Colonic mucosa (tissue), 4 donors: Measurements from ENCODE around the gene NPTXR. TPM values are rescaled to one million over a fixed set of nuclear protein-coding genes. Genes with fewer than 3 reads are reported as not detected.

Experiments used
- DNase-seq: peaks from one replicate; pipeline ENCODE4 v3.0.0-alpha.2; 2020
- H3K27ac ChIP-seq: fragments of 200-600 bp; one replicate; pipeline ENCODE4 v1.8.0; 2021
- H3K27me3 ChIP-seq: fragments of 200-600 bp; one replicate; pipeline ENCODE4 v1.8.0; 2021
- H3K36me3 ChIP-seq: fragments of 200-600 bp; one replicate; pipeline ENCODE4 v1.8.0; 2021
- H3K4me1 ChIP-seq: fragments of 200-600 bp; one replicate; pipeline ENCODE4 v1.8.0; 2021; ENCODE audit warnings: mild to moderate bottlenecking
- H3K4me3 ChIP-seq: fragments of 200-600 bp; one replicate; pipeline ENCODE4 v1.8.0; 2021
- H3K9ac ChIP-seq, 2 donors: one replicate each; pipeline ENCODE4 v1.7.0; 2013; ENCODE audit warnings: control low read depth in 2 of 2, low read depth in 2 of 2, low read length in 2 of 2
- H3K9me3 ChIP-seq: fragments of 200-600 bp; one replicate; pipeline ENCODE4 v1.8.0; 2021
- CTCF ChIP-seq: fragments of 200-600 bp; IDR thresholded peaks from one replicate; pipeline ENCODE4 v1.8.0; 2022; ENCODE audit warnings: antibody characterized with exemption, mild to moderate bottlenecking
- intact Hi-C: fragments of 100-400 bp; cut with DNase I; formaldehyde crosslinking; loops from one replicate; pipeline ENCODE4 v1.14.1; 2022
- total RNA-seq, 2 donors: library from RNA; stranded (reverse); fragmentation: NEBNext Ultra II Directional in 1 of 2; extraction: Animal tissue kit (Norgen Biotek cat#: 25700) in 1 of 2; gene quantifications; one replicate each; pipeline ENCODE4 v1.2.1, GENCODE V29; 2021
- donor health status: healthy.
- donor health status: DM: no; HTN: no; CAD: no.
- donor health status: DM: no; HTN: no; CAD: no.

Gene NPTXR
- total RNA-seq, 2 donors from 2014 or later, result 0.82 to 2.0 TPM

DNA sequence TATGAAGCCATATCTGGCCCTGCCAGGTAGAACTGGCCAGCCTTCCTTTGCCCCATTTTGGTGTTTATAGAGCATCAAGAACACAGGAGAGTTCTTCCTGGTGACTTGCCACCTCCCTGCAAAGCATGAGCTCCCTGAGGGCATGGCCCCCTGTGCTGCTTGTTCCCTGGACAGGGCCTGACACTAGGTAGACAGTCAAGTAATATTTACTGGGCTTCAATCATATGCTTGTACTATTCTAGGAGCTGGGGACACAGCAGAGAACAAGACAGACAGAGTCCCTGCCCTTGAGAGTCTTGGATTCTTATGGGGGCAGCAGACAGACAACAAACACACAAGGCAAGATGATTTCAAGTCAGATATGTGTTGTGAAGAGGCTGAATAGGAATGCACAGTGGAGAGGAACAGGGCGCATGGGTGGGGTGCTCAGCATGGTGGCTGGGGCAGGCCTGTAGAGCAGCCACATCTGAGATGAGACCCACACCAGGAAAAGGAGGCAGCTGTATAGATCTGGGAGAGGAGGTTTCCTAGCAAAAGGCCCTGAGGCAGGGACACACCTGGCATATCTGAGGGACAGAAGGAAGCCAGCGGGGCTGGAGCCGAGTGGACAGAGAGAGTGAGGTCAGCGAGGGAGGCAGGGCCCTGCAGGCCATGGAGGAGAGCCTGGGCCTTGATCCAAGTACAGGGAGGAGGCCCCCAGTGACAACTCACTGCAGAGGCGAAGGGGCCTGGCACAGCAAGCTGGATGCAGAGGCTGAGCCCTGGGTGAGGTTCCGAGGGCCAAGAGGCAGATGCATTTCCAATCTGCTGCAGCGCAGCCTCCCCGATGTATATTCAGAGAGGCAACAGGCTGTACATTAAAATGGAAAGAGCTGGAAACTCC is 38.4 kb upstream of the NPTXR start:
- Histone ChIP-seq H3K4me3 (no peak overlapping the region), H3K4me1 (no peaks in the 10 kb centered on the region), H3K27me3 (no peaks in the 10 kb centered on the region), H3K9me3 (no peaks in the 10 kb centered on the region), H3K9ac (peak overlapping the region in 1 of 2 donors; percentile 9), H3K27ac (peak overlapping the region; percentile 53), H3K36me3 (no peaks in the 10 kb centered on the region)
- intact Hi-C loops, result no loop called here
- no peak for TF ChIP-seq CTCF
- DNase-seq, result no peak

GRCh38 chr22:38881464-38881871 is 37.6 kb upstream of the NPTXR start:
- Histone ChIP-seq H3K9me3 (no peaks in the 10 kb centered on the region), H3K4me3 (no peak overlapping the region), H3K9ac (peak overlapping the region in 1 of 2 donors; percentile 19), H3K27me3 (no peaks in the 10 kb centered on the region), H3K4me1 (no peaks in the 10 kb centered on the region), H3K27ac (peak overlapping the region; percentile 53), H3K36me3 (no peaks in the 10 kb centered on the region)
- DNase-seq, result peak; percentile 46
- intact Hi-C loops, result no loop called here
- TF ChIP-seq CTCF, result no peak

GRCh38 chr22:38879961-38880360 is 36.1 kb upstream of the NPTXR start:
- no peak overlapping the region for H3K27ac ChIP-seq
- no peak overlapping the region for H3K9ac ChIP-seq
- no peaks in the 10 kb centered on the region for H3K4me1 ChIP-seq
- H3K36me3 ChIP-seq, result no peaks in the 10 kb centered on the region
- no peak overlapping the region for H3K4me3 ChIP-seq
- no peak for DNase-seq
- H3K27me3 ChIP-seq, result no peaks in the 10 kb centered on the region
- no peak for TF ChIP-seq CTCF
- intact Hi-C loops, result no loop called here
- H3K9me3 ChIP-seq, result no peaks in the 10 kb centered on the region

- no peak overlapping the region for H3K27ac ChIP-seq
- H3K9me3 ChIP-seq, result no peaks in the 10 kb centered on the region
- H3K9ac ChIP-seq, result no peak overlapping the region
- intact Hi-C loops, result no loop called here
- DNase-seq, result no peak
- no peak for TF ChIP-seq CTCF
- no peaks in the 10 kb centered on the region for H3K36me3 ChIP-seq
- H3K4me3 ChIP-seq, result no peak overlapping the region
- H3K4me1 ChIP-seq, result no peaks in the 10 kb centered on the region
- no peaks in the 10 kb centered on the region for H3K27me3 ChIP-seq
Measured at GRCh38 chr22:38879108-38879729, 35.4 kb upstream of the NPTXR start.

DNA sequence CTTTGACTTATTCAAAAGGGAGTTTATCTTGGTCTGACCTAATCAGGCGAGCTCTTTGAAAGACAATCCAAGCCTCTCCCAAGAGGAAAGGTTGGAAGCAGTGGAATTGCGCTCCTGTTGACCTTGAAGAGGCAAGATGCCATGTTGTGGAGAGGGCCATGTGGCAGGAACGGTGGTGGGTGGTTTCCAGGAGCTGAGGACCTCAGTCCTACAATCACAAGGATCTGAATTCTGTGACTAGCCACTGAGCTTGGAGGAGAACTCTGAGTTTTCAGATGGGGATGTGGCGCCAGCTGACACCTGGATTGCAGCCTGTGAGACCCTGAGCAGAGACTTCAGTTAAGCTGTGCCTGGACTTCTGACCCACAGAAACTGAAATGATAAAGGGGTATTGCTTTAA is 34.2 kb upstream of the NPTXR start:
- Histone ChIP-seq H3K9ac (no peak overlapping the region), H3K27me3 (peaks cover 8% of the 10 kb centered on the region), H3K36me3 (no peaks in the 10 kb centered on the region), H3K4me1 (no peaks in the 10 kb centered on the region), H3K9me3 (no peaks in the 10 kb centered on the region), H3K27ac (no peak overlapping the region), H3K4me3 (no peak overlapping the region)
- intact Hi-C loops, result no loop called here
- TF ChIP-seq CTCF, result no peak
- DNase-seq, result no peak
